Measurements from ENCODE around the gene TGFB2. TPM values are rescaled to one million over a fixed set of nuclear protein-coding genes. Genes with fewer than 3 reads are reported as not detected.

TGFB2 gene
- total RNA-seq, 1 experiment from 2014 or later: 0.34 TPM

GRCh38 chr1:218377143-218377660 lies 32.1 kb downstream of the TGFB2 start (continued):
- TF ChIP-seq REST (IDR thresholded peaks at IDR 0.05; ENCODE audit: low read depth): no peak

GRCh38 chr1:218380125-218380977 lies 35.2 kb downstream of the TGFB2 start:
- CTCF ChIA-PET: no interaction called here
- Histone ChIP-seq H3K27me3 (ENCODE audit: insufficient read depth, low read length) (peaks cover 10% of the 10 kb centered on the region; the same call in 1 of the 2 replicates), H4K20me1 (ENCODE audit: insufficient read depth) (peaks cover 2% of the 10 kb centered on the region; the same call in 1 of the 2 replicates), H3K4me3 (replicated peaks in 1 of 2; ENCODE audit: low read depth in 1 of 2, low read length in 2 of 2) (no peak overlapping the region), H3K36me3 (ENCODE audit: control insufficient read depth in 1 of 2, insufficient read depth in 2 of 2, low read length in 2 of 2) (no peaks in the 10 kb centered on the region), H3K4me1 (ENCODE audit: control insufficient read depth in 1 of 2, insufficient read depth in 2 of 2, low read length in 2 of 2) (peaks cover 29 to 47% of the 10 kb centered on the region in 2 experiments), H3K79me2 (ENCODE audit: insufficient read depth, low read length) (no peaks in the 10 kb centered on the region), H2AFZ (ENCODE audit: low read depth, low read length, poor library complexity, severe bottlenecking) (no peak overlapping the region), H3K9me2 (ENCODE audit: insufficient read depth) (no peaks in the 10 kb centered on the region), H3K9ac (ENCODE audit: low read length) (no peak overlapping the region), H3K9me3 (ENCODE audit: control insufficient read depth in 1 of 2, insufficient read depth in 1 of 2, low read depth in 1 of 2, low read length in 2 of 2) (no peaks in the 10 kb centered on the region), H3K4me2 (ENCODE audit: low read length) (peak overlapping the region; percentile 58), H3K27ac (ENCODE audit: low read depth, low read length) (peak overlapping the region; percentile 34; the same call in 1 of the 2 replicates)
- BruUV-seq (replicated peaks): no TSS peak
- POLR2A ChIA-PET: no interaction called here
- ATAC-seq: peak; percentile 55
- intact Hi-C loops (cut with micrococcal nuclease): no loop called here
- RAD21 ChIA-PET (ENCODE audit: low non-redundant PET in 1 of 2, low total read pairs in 2 of 2, uncharacterized antibody in 2 of 2, unreplicated experiment in 2 of 2): no interaction called here
- no peak for DNase-seq (ENCODE audit: low read depth, low spot score)
- TF ChIP-seq SIN3A (IDR thresholded peaks at IDR 0.05; ENCODE audit: low read depth) (no peak), REST (IDR thresholded peaks at IDR 0.05; ENCODE audit: low read depth) (no peak), FOSL1 (IDR thresholded peaks at IDR 0.05; ENCODE audit: low read depth) (no peak), CTCF (IDR thresholded peaks at IDR 0.05 in 2 of 3, conservative IDR thresholded peaks at IDR 0.05 in 1 of 3; ENCODE audit: borderline replicate concordance in 1 of 3, insufficient read depth in 1 of 3, low read depth in 2 of 3, low read length in 2 of 3) (no peak), ZFX (IDR thresholded peaks at IDR 0.05) (no peak), CBX3 (IDR thresholded peaks at IDR 0.05; ENCODE audit: low read depth) (no peak), CEBPB (IDR thresholded peaks at IDR 0.05; ENCODE audit: low read depth) (no peak), TCF7L2 (IDR thresholded peaks at IDR 0.05; ENCODE audit: borderline replicate concordance, extremely low read depth, insufficient read depth, insufficient read length) (no peak), EZH2 (IDR thresholded peaks at IDR 0.05) (no peak), SP1 (IDR thresholded peaks at IDR 0.05; ENCODE audit: low read depth) (no peak), SRF (IDR thresholded peaks at IDR 0.05; ENCODE audit: low read depth) (no peak), RAD21 (IDR thresholded peaks at IDR 0.05; ENCODE audit: low read depth) (no peak), EZH2phosphoT487 (IDR thresholded peaks at IDR 0.05; ENCODE audit: borderline replicate concordance) (no peak), JUND (IDR thresholded peaks at IDR 0.05) (no peak), POLR2AphosphoS5 (IDR thresholded peaks at IDR 0.05; ENCODE audit: low read depth, low read length) (no peak)
